Thyroid gland (tissue), 4 donors: ENCODE measurements around the gene IFNGR2. TPM values are rescaled to one million over a fixed set of nuclear protein-coding genes. Genes with fewer than 3 reads are reported as not detected.
"Not testable (repeated sequence)": the region's sequence is repeated elsewhere in the genome, so short reads cannot be mapped to it uniquely, and the experiment has no call there.

Source experiments
- DNase-seq, 2 donors: peaks; one replicate each; pipeline ENCODE4 v3.0.0-alpha.2; 2019
- H3K27ac ChIP-seq, 3 donors: fragments of 200-600 bp; sonication (generic); 1 replicate in 2 of 3; 2 replicates in 1 of 3; pipeline ENCODE4 v1.5.1; 2016 to 2019; ENCODE audit warnings: mild to moderate bottlenecking in 1 of 3, moderate library complexity in 1 of 3
- H3K27me3 ChIP-seq: fragments of 200-600 bp; sonication (generic); one replicate; pipeline ENCODE4 v1.5.1; 2019
- H3K36me3 ChIP-seq, 2 donors: fragments of 200-600 bp; sonication (generic); one replicate each; pipeline ENCODE4 v1.5.1; 2016 to 2019
- H3K4me1 ChIP-seq, 2 donors: fragments of 200-600 bp; sonication (generic); one replicate each; pipeline ENCODE4 v1.5.1; 2017 to 2019
- H3K4me3 ChIP-seq, 3 donors: fragments of 200-600 bp; sonication (generic); replicated peaks in 1 of 3; 1 replicate in 2 of 3; 2 replicates in 1 of 3; pipeline ENCODE4 v1.5.1; 2016; ENCODE audit warnings: mild to moderate bottlenecking in 1 of 3
- H3K9me3 ChIP-seq: fragments of 200-600 bp; sonication (generic); one replicate; pipeline ENCODE4 v1.5.1; 2017
- CTCF ChIP-seq, 6 experiments: fragments of 200-600 bp in 3 of 6; fragments of 450-650 bp in 3 of 6; sonication (generic) in 3 of 6; IDR thresholded peaks; one replicate each; pipeline ENCODE4 v1.5.1; 2016 to 2019; ENCODE audit warnings: antibody characterized with exemption in 6 of 6, mild to moderate bottlenecking in 2 of 6, inconsistent platforms in 1 of 6, moderate library complexity in 1 of 6
- POLR2A ChIP-seq, 2 donors: fragments of 450-650 bp; IDR thresholded peaks; one replicate each; pipeline ENCODE4 v1.6.1; 2017; ENCODE audit warnings: antibody characterized with exemption in 2 of 2, mild to moderate bottlenecking in 2 of 2, moderate library complexity in 1 of 2
- WGBS, 2 donors: methylation state at CpG; one replicate each; pipeline ENCODE4 v1.1.5; 2017; 5-methylcytosine and 5-hydroxymethylcytosine counted together
- intact Hi-C: fragments of 100-400 bp; cut with DNase I; formaldehyde crosslinking; loops from one replicate; pipeline ENCODE4 v1.15.1; 2023
- total RNA-seq, 4 donors: library from RNA; depleted of rRNA; stranded (reverse); fragments of >200 nt; gene quantifications; one replicate each; pipeline ENCODE4 v1.2.3, GENCODE V29; 2016

Gene IFNGR2
- total RNA-seq, 4 donors from 2014 or later, result 64.9 to 100 (median 79.0) TPM

- no peak overlapping the region for H3K27ac ChIP-seq
- peaks cover 13 to 21% of the 10 kb centered on the region in 2 donors for H3K4me1 ChIP-seq
- TF ChIP-seq CTCF (IDR thresholded peaks at IDR 0.05), result no peak
- no peak for TF ChIP-seq POLR2A (IDR thresholded peaks at IDR 0.05)
- no peak for DNase-seq
- H3K36me3 ChIP-seq, result peaks cover 5 to 6% of the 10 kb centered on the region in 2 donors
- H3K9me3 ChIP-seq, result no peaks in the 10 kb centered on the region
- H3K27me3 ChIP-seq, result no peaks in the 10 kb centered on the region
- WGBS, 2 donors, result 88 to 94% methylated on average over 8 of the region's 8 CpGs
- H3K4me3 ChIP-seq, result no peak overlapping the region
- intact Hi-C loops, result no loop called here
Measured at GRCh38 chr21:33411949-33412430, 8.8 kb downstream of the IFNGR2 start.

GRCh38 chr21:33412439-33412831 lies 9.2 kb downstream of the IFNGR2 start:
- H3K4me1 ChIP-seq, result peaks cover 13 to 17% of the 10 kb centered on the region in 2 donors
- WGBS, 2 donors, result 95 to 97% methylated on average over 12 of the region's 12 CpGs
- H3K27me3 ChIP-seq, DNase-seq, H3K9me3 ChIP-seq, intact Hi-C loops, H3K4me3 ChIP-seq, H3K36me3 ChIP-seq: not testable (repeated sequence)
- H3K27ac ChIP-seq, result peak overlapping the region in 1 of 3 donors; percentile 25

GRCh38 chr21:33412832-33413519 lies 9.8 kb downstream of the IFNGR2 start:
- no peak overlapping the region for H3K4me3 ChIP-seq
- peaks cover 10 to 11% of the 10 kb centered on the region in 2 donors for H3K4me1 ChIP-seq
- DNase-seq, result no peak
- H3K9me3 ChIP-seq, result no peaks in the 10 kb centered on the region
- no peak for TF ChIP-seq CTCF (IDR thresholded peaks at IDR 0.05)
- no peak for TF ChIP-seq POLR2A (IDR thresholded peaks at IDR 0.05)
- H3K27me3 ChIP-seq, result no peaks in the 10 kb centered on the region
- WGBS, 2 donors, result 70 to 76% methylated on average over 9 of the region's 9 CpGs
- peak overlapping the region in 1 of 3 donors; percentile 25 for H3K27ac ChIP-seq
- intact Hi-C loops, result no loop called here
- peaks cover 7 to 11% of the 10 kb centered on the region in 2 donors for H3K36me3 ChIP-seq

GRCh38 chr21:33414068-33414467 lies 10.9 kb downstream of the IFNGR2 start:
- no peak overlapping the region for H3K4me3 ChIP-seq
- peaks cover 10 to 18% of the 10 kb centered on the region in 2 donors for H3K4me1 ChIP-seq
- H3K36me3 ChIP-seq, result peaks cover 10 to 11% of the 10 kb centered on the region in 2 donors
- H3K27ac ChIP-seq, result no peak overlapping the region
- no peaks in the 10 kb centered on the region for H3K9me3 ChIP-seq
- TF ChIP-seq CTCF (IDR thresholded peaks at IDR 0.05) (no peak), POLR2A (IDR thresholded peaks at IDR 0.05) (no peak)
- no peak for DNase-seq
- no peaks in the 10 kb centered on the region for H3K27me3 ChIP-seq
- intact Hi-C loops, result no loop called here
- 82 to 90% methylated on average over 14 of the region's 14 CpGs for WGBS, 2 donors

- Histone ChIP-seq H3K4me1 (peaks cover 13 to 21% of the 10 kb centered on the region in 2 donors), H3K27me3 (no peaks in the 10 kb centered on the region), H3K4me3 (no peak overlapping the region), H3K9me3 (no peaks in the 10 kb centered on the region), H3K36me3 (peaks cover 10 to 11% of the 10 kb centered on the region in 2 donors), H3K27ac (no peak overlapping the region)
- no peak for DNase-seq
- 88 to 89% methylated on average over 11 of the region's 11 CpGs for WGBS, 2 donors
- TF ChIP-seq POLR2A (IDR thresholded peaks at IDR 0.05) (no peak), CTCF (IDR thresholded peaks at IDR 0.05) (no peak)
- intact Hi-C loops, result no loop called here
Measured at GRCh38 chr21:33414926-33415325, 11.7 kb downstream of the IFNGR2 start.
